HFF-Myc (cell line): ENCODE results near the gene ZNF444.

Experiments used
- DNase-seq: peaks from one replicate; pipeline ENCODE4 v3.0.0-alpha.2; 2011; ENCODE audit warnings: low read depth; ENCODE audit errors: extremely low read depth
- H3K4me3 ChIP-seq: replicated peaks from 2 replicates; pipeline ENCODE4 v1.5.1; 2011; ENCODE audit warnings: low read depth, mild to moderate bottlenecking, control low read depth, low read length
- TF ChIP-seq, protein P1 (sequence below): IDR thresholded peaks from 2 replicates; pipeline ENCODE4 v1.5.1; 2012; ENCODE audit warnings: mild to moderate bottlenecking, low read depth, low read length, control low read depth; ENCODE audit errors: missing control alignments

ZNF444 gene

DNA sequence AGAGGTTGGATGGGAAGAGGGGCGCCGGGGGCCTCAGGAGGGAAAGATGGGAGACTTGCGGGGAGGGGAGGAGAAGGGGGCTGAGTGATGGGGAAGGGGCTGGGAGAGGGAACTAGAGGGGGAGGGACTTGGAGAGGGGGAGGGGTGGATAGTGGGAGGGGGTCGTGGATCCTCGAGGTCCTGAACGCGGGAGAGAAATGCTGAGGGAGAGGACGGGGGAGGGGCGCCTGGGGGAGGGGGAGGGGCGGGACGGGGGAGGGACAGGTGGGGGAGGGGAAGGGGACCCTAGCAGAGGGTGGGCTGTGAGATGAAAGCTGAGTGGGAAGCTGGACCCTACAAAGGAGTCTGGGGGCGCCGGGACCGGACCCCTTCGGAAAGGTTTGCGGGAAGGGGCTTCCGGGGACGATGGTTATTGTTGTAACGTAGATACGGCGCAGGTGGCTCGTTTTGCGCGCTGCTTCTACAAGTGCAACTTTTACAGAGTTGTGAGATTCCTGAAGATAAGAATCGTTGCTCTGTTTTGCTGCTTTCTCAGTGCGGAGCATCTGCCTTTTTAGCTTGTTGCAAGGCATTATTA, 418 bp downstream of the ZNF444 start:
- DNase-seq, result no peak
- TF ChIP-seq, protein P1, sequence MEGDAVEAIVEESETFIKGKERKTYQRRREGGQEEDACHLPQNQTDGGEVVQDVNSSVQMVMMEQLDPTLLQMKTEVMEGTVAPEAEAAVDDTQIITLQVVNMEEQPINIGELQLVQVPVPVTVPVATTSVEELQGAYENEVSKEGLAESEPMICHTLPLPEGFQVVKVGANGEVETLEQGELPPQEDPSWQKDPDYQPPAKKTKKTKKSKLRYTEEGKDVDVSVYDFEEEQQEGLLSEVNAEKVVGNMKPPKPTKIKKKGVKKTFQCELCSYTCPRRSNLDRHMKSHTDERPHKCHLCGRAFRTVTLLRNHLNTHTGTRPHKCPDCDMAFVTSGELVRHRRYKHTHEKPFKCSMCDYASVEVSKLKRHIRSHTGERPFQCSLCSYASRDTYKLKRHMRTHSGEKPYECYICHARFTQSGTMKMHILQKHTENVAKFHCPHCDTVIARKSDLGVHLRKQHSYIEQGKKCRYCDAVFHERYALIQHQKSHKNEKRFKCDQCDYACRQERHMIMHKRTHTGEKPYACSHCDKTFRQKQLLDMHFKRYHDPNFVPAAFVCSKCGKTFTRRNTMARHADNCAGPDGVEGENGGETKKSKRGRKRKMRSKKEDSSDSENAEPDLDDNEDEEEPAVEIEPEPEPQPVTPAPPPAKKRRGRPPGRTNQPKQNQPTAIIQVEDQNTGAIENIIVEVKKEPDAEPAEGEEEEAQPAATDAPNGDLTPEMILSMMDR, result no peak
- H3K4me3 ChIP-seq, result peak overlapping the region; percentile 57

DNA sequence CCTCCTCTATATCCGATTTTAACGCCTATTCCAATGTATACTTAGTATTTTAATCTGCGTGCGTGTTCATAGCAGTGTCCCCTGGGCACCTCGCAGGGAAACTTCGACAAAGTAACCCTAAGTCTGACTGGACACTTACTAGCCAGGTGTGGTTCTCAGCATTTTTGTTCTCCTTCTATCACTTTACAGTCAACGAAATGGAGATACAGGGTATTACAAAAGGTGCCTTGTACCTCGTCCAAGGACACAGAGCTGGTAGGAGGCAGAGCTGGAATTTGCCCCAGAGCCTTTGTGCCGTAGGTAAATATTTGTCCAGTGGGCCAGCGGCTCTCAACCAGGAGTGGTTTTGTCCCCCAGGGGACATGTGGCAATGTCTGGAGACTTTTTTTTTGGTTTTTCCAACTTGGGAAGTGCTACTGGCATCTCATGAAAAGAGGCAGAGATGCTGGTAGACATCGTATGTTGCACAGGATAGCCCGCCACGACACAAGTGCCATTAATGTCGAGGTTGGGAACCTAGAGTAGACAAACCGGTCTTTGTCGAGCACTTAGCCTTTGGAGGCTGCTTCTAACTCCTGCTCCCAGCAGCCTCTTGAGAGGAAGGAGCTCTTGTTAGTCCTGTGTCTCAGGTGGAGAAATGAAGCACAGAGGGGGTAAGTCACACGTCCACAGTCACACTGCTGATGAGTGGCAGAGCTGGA, 1.1 kb downstream of the ZNF444 start:
- TF ChIP-seq, protein P1, result no peak
- peak overlapping the region; percentile 57 for H3K4me3 ChIP-seq
- DNase-seq, result no peak

DNA sequence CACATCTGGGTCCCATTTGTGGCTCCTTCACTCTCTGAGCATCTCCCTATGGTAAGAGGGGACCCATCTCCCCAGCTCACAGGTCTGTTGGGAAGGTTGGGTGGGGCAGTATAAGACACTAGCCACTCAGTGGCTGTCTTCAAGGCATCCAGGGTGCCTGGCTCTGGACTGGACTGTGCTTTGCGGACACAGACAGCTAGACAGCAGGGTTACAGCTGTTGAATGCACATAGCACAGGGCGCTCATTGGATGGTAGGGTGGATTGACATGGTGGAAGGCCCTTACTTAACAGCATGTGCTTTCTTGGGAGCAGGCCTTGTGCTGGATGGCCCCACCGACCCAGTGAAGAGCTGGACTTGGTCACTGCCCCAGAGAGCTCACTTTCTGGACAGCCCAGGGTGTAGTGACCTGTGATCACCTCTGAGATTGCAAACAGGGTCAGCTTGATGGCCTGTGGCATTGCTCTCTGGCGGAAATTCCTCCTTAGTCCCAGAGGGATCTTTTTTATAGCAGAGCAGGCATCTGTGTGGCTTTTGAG, 1.9 kb downstream of the ZNF444 start:
- 0 out of 2 replicates have a peak overlapping the region, but pooled peaks have one; percentile 57 for H3K4me3 ChIP-seq
- TF ChIP-seq, protein P1, result no peak
- no peak for DNase-seq

DNA sequence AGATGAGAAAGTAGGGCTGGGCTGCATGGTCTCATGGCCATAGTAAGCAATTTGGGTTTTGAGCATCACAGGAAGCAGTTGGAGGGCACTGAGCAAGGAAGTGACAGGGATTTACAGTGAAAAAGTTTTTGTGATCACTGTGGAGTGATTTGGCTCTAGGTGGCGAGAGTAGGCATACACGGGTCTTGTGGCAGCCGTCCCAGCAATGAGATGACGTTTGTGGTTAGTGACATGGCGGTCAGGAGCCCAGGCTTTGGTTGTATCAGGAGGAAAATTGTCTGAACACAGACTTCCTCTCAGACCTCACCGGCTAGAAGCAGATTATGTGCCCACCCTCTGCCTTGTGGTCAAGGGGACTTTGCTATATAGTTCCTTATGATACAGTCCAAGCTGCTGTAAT, 3.3 kb downstream of the ZNF444 start:
- H3K4me3 ChIP-seq, result no peak overlapping the region
- TF ChIP-seq, protein P1, result no peak
- DNase-seq, result no peak

DNA sequence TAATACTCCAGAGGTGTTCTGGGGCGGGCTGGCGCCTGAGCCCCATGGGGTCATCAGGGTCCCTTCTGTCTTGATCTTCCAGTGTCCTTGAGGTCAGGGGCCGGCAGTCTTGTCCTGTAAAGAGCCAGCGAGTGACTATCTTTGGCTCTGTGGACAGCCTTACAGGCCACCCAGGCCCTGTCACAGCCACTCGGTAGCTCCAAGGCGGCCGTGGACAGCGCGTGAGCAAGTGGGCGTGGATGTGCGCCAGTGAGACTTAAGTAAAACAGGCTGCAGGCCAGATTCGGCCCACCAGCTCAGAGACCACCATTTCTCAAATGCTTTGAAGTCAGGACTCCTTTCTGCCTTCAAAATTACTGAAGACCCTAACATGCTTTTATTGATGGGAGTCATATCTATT, 3.7 kb downstream of the ZNF444 start:
- no peak for DNase-seq
- H3K4me3 ChIP-seq, result no peak overlapping the region
- TF ChIP-seq, protein P1, result no peak

GRCh38 chr19:56145698-56146097, 4.6 kb downstream of the ZNF444 start:
- DNase-seq, result no peak
- TF ChIP-seq, protein P1, result no peak
- H3K4me3 ChIP-seq, result no peak overlapping the region
